ENCODE measurements around the gene GRIK4.

Gene GRIK4

GRCh38 chr11:120666121-120666639, 154.6 kb downstream of the GRIK4 start:
- Histone ChIP-seq H3K4me1 (ENCODE audit: control insufficient read depth, low read length) (no peaks in the 10 kb centered on the region), H3K36me3 (ENCODE audit: control insufficient read depth, low read length) (no peaks in the 10 kb centered on the region), H3K4me3 (ENCODE audit: low read length) (no peak overlapping the region), H3K27me3 (ENCODE audit: control insufficient read depth, low read length) (peaks cover 3% of the 10 kb centered on the region; the same call in 1 of the 2 replicates), H3K27ac (ENCODE audit: low read depth, low read length) (no peak overlapping the region), H3K9me3 (ENCODE audit: control insufficient read depth, insufficient read depth, low read length) (no peaks in the 10 kb centered on the region), H3K4me2 (ENCODE audit: low read length) (no peak overlapping the region), H3F3A (ENCODE audit: control insufficient read depth, insufficient read depth) (no peaks in the 10 kb centered on the region), H4K20me1 (ENCODE audit: control insufficient read depth, insufficient read depth, low read depth, low read length) (no peaks in the 10 kb centered on the region), H3K9me2 (replicated peaks; ENCODE audit: control insufficient read depth, low read length) (no peaks in the 10 kb centered on the region), H3K79me2 (ENCODE audit: control insufficient read depth, low read length) (no peaks in the 10 kb centered on the region)
- TF ChIP-seq EZH2phosphoT487 (IDR thresholded peaks at IDR 0.05; ENCODE audit: borderline replicate concordance, low read length) = no peak
- TF ChIP-seq CTCF (IDR thresholded peaks at IDR 0.05; ENCODE audit: low read depth, low read length, poor library complexity, severe bottlenecking) = peak; percentile 37

GRCh38 chr11:120667281-120667680, 155.7 kb downstream of the GRIK4 start:
- Histone ChIP-seq H3K27ac (ENCODE audit: low read depth, low read length) (no peak overlapping the region), H3F3A (ENCODE audit: control insufficient read depth, insufficient read depth) (no peaks in the 10 kb centered on the region), H3K4me1 (ENCODE audit: control insufficient read depth, low read length) (no peaks in the 10 kb centered on the region), H3K9me3 (ENCODE audit: control insufficient read depth, insufficient read depth, low read length) (no peaks in the 10 kb centered on the region), H3K4me2 (ENCODE audit: low read length) (no peak overlapping the region), H4K20me1 (ENCODE audit: control insufficient read depth, insufficient read depth, low read depth, low read length) (no peaks in the 10 kb centered on the region), H3K36me3 (ENCODE audit: control insufficient read depth, low read length) (no peaks in the 10 kb centered on the region), H3K9me2 (replicated peaks; ENCODE audit: control insufficient read depth, low read length) (no peaks in the 10 kb centered on the region), H3K79me2 (ENCODE audit: control insufficient read depth, low read length) (no peaks in the 10 kb centered on the region), H3K27me3 (ENCODE audit: control insufficient read depth, low read length) (peaks cover 3% of the 10 kb centered on the region; the same call in 1 of the 2 replicates), H3K4me3 (ENCODE audit: low read length) (no peak overlapping the region)
- no peak for TF ChIP-seq EZH2phosphoT487 (IDR thresholded peaks at IDR 0.05; ENCODE audit: borderline replicate concordance, low read length)
- no peak for TF ChIP-seq CTCF (IDR thresholded peaks at IDR 0.05; ENCODE audit: low read depth, low read length, poor library complexity, severe bottlenecking)

- H3F3A ChIP-seq (ENCODE audit: control insufficient read depth, insufficient read depth) = no peaks in the 10 kb centered on the region
- no peaks in the 10 kb centered on the region for H3K79me2 ChIP-seq (ENCODE audit: control insufficient read depth, low read length)
- no peaks in the 10 kb centered on the region for H3K9me2 ChIP-seq (replicated peaks; ENCODE audit: control insufficient read depth, low read length)
- H3K36me3 ChIP-seq (ENCODE audit: control insufficient read depth, low read length) = no peaks in the 10 kb centered on the region
- H4K20me1 ChIP-seq (ENCODE audit: control insufficient read depth, insufficient read depth, low read depth, low read length) = no peaks in the 10 kb centered on the region
- peaks cover 3% of the 10 kb centered on the region; the same call in 1 of the 2 replicates for H3K27me3 ChIP-seq (ENCODE audit: control insufficient read depth, low read length)
- TF ChIP-seq EZH2phosphoT487 (IDR thresholded peaks at IDR 0.05; ENCODE audit: borderline replicate concordance, low read length) = no peak
- TF ChIP-seq CTCF (IDR thresholded peaks at IDR 0.05; ENCODE audit: low read depth, low read length, poor library complexity, severe bottlenecking) = no peak
- no peak overlapping the region for H3K27ac ChIP-seq (ENCODE audit: low read depth, low read length)
- H3K9me3 ChIP-seq (ENCODE audit: control insufficient read depth, insufficient read depth, low read length) = no peaks in the 10 kb centered on the region
- H3K4me1 ChIP-seq (ENCODE audit: control insufficient read depth, low read length) = no peaks in the 10 kb centered on the region
- H3K4me2 ChIP-seq (ENCODE audit: low read length) = no peak overlapping the region
- no peak overlapping the region for H3K4me3 ChIP-seq (ENCODE audit: low read length)
Observed at GRCh38 chr11:120667934-120668333, 156.4 kb downstream of the GRIK4 start.

Measured in DOHH2 (cell line).